Parathyroid adenoma (tissue), 2 donors: Measurements from ENCODE around the gene BIN1.

Experiments
- H2AFZ ChIP-seq: fragments of 300-600 bp; sonication (generic); one replicate; pipeline ENCODE4 v1.7.0; 2017; ENCODE audit warnings: antibody characterized with exemption, mild to moderate bottlenecking
- H3K27ac ChIP-seq: fragments of 300-600 bp; sonication (generic); one replicate; pipeline ENCODE4 v1.7.0; 2017
- H3K27me3 ChIP-seq: fragments of 300-600 bp; sonication (generic); one replicate; pipeline ENCODE4 v1.7.0; 2017; ENCODE audit warnings: low read length; ENCODE audit not compliant: control insufficient read depth, insufficient read depth
- H3K36me3 ChIP-seq: fragments of 300-600 bp; sonication (generic); one replicate; pipeline ENCODE4 v1.7.0; 2017; ENCODE audit warnings: low read length; ENCODE audit not compliant: control insufficient read depth, insufficient read depth
- H3K4me1 ChIP-seq: fragments of 300-600 bp; sonication (generic); one replicate; pipeline ENCODE4 v1.7.0; 2017; ENCODE audit warnings: control low read depth
- H3K4me2 ChIP-seq: fragments of 300-600 bp; sonication (generic); one replicate; pipeline ENCODE4 v1.7.0; 2017; ENCODE audit warnings: low read length
- H3K4me3 ChIP-seq: fragments of 300-600 bp; sonication (generic); one replicate; pipeline ENCODE4 v1.7.0; 2017; ENCODE audit warnings: low read depth, low read length
- H3K79me2 ChIP-seq: fragments of 300-600 bp; sonication (generic); one replicate; pipeline ENCODE4 v1.7.0; 2017; ENCODE audit warnings: control low read depth
- H3K9ac ChIP-seq: fragments of 300-600 bp; sonication (generic); one replicate; pipeline ENCODE4 v1.7.0; 2017; ENCODE audit warnings: mild to moderate bottlenecking
- H3K9me3 ChIP-seq: fragments of 300-600 bp; sonication (generic); one replicate; pipeline ENCODE4 v1.7.0; 2017; ENCODE audit warnings: low read length; ENCODE audit not compliant: control insufficient read depth
- CTCF ChIP-seq: fragments of 300-600 bp; sonication (generic); IDR thresholded peaks from one replicate; pipeline ENCODE4 v1.7.0; 2017; ENCODE audit warnings: antibody characterized with exemption, mild to moderate bottlenecking
- donor health status: primary hyperparathyroidism.

The BIN1 gene

GRCh38 chr2:127091886-127092285 lies 15.1 kb downstream of the BIN1 start:
- no peak for TF ChIP-seq CTCF
- Histone ChIP-seq H2AFZ (no peak overlapping the region), H3K36me3 (no peaks in the 10 kb centered on the region), H3K79me2 (peaks cover 62% of the 10 kb centered on the region), H3K27me3 (no peaks in the 10 kb centered on the region), H3K9ac (no peak overlapping the region), H3K27ac (peak overlapping the region; percentile 98), H3K4me1 (peaks cover 57% of the 10 kb centered on the region), H3K4me2 (no peak overlapping the region), H3K9me3 (no peaks in the 10 kb centered on the region), H3K4me3 (no peak overlapping the region)

GRCh38 chr2:127091148-127091547 lies 15.8 kb downstream of the BIN1 start:
- Histone ChIP-seq H3K4me1 (peaks cover 52% of the 10 kb centered on the region), H3K4me3 (no peak overlapping the region), H2AFZ (no peak overlapping the region), H3K4me2 (no peak overlapping the region), H3K79me2 (peaks cover 59% of the 10 kb centered on the region), H3K9me3 (no peaks in the 10 kb centered on the region), H3K27me3 (no peaks in the 10 kb centered on the region), H3K36me3 (no peaks in the 10 kb centered on the region), H3K9ac (no peak overlapping the region), H3K27ac (no peak overlapping the region)
- TF ChIP-seq CTCF: no peak

- H3K9ac ChIP-seq: no peak overlapping the region
- H3K4me3 ChIP-seq: no peak overlapping the region
- H2AFZ ChIP-seq: no peak overlapping the region
- H3K36me3 ChIP-seq: no peaks in the 10 kb centered on the region
- no peaks in the 10 kb centered on the region for H3K27me3 ChIP-seq
- no peaks in the 10 kb centered on the region for H3K9me3 ChIP-seq
- H3K4me1 ChIP-seq: peaks cover 51% of the 10 kb centered on the region
- H3K27ac ChIP-seq: no peak overlapping the region
- H3K79me2 ChIP-seq: peaks cover 55% of the 10 kb centered on the region
- TF ChIP-seq CTCF: no peak
- H3K4me2 ChIP-seq: no peak overlapping the region
These were observed 16.5 kb downstream of the BIN1 start for GRCh38 chr2:127090281-127091120.

- Histone ChIP-seq H3K27ac (no peak overlapping the region), H2AFZ (no peak overlapping the region), H3K79me2 (peaks cover 53% of the 10 kb centered on the region), H3K9me3 (no peaks in the 10 kb centered on the region), H3K27me3 (no peaks in the 10 kb centered on the region), H3K36me3 (no peaks in the 10 kb centered on the region), H3K9ac (no peak overlapping the region), H3K4me3 (no peak overlapping the region), H3K4me1 (peaks cover 48% of the 10 kb centered on the region), H3K4me2 (no peak overlapping the region)
- no peak for TF ChIP-seq CTCF
These were observed 17.3 kb downstream of the BIN1 start for GRCh38 chr2:127089478-127090235.
